MCF 10A (cell line): ENCODE measurements around the gene DPP6. TPM values are rescaled to one million over a fixed set of nuclear protein-coding genes. Genes with fewer than 3 reads are reported as not detected.

Experiments used
- BruUV-seq: library from RNA; stranded (reverse); fragments of 400-500 nt; replicated peaks from 2 replicates; lab custom pipeline; 2021; lab: Mats Ljungman, UMichigan
- CTCF ChIA-PET: fragments of 300-600 bp; sonication (Branson Sonifier 250); formaldehyde crosslinking; extraction: SDS; loops from one replicate; lab custom pipeline; 2021; ENCODE audit warnings: antibody characterized with exemption, inconsistent platforms; lab: Yijun Ruan, JAX
- POLR2A ChIA-PET: fragments of 300-600, 350-650 bp; sonication (Branson Sonifier 250); formaldehyde crosslinking; extraction: SDS; loops from one replicate; lab custom pipeline; 2020; ENCODE audit warnings: antibody characterized with exemption, inconsistent platforms; lab: Yijun Ruan, JAX
- DNase-seq: peaks from one replicate; pipeline ENCODE4 v3.0.0-alpha.2; 2018; ENCODE audit not compliant: unreplicated experiment
- H3K27ac Mint-ChIP-seq: one replicate; pipeline ENCODE4 v1.8.0; 2022; ENCODE audit warnings: mild to moderate bottlenecking, low read depth, mixed read lengths; ENCODE audit not compliant: unreplicated experiment
- H3K27me3 Mint-ChIP-seq: one replicate; pipeline ENCODE4 v1.8.0; 2022; ENCODE audit warnings: mixed read lengths; ENCODE audit not compliant: insufficient read depth, unreplicated experiment
- H3K36me3 Mint-ChIP-seq: one replicate; pipeline ENCODE4 v1.8.0; 2022; ENCODE audit warnings: mild to moderate bottlenecking, moderate library complexity, mixed read lengths; ENCODE audit not compliant: insufficient read depth, unreplicated experiment
- H3K4me1 Mint-ChIP-seq: one replicate; pipeline ENCODE4 v1.8.0; 2022; ENCODE audit warnings: mixed read lengths; ENCODE audit not compliant: insufficient read depth, unreplicated experiment
- H3K4me3 Mint-ChIP-seq: one replicate; pipeline ENCODE4 v1.8.0; 2022; ENCODE audit warnings: mild to moderate bottlenecking, moderate library complexity, mixed read lengths; ENCODE audit not compliant: unreplicated experiment
- H3K9me3 Mint-ChIP-seq: one replicate; pipeline ENCODE4 v1.8.0; 2022; ENCODE audit warnings: mixed read lengths; ENCODE audit not compliant: unreplicated experiment
- CTCF ChIP-seq: fragments of 200-600 bp; IDR thresholded peaks from one replicate; pipeline ENCODE4 v1.8.0; 2022; ENCODE audit warnings: antibody characterized with exemption, mild to moderate bottlenecking; ENCODE audit not compliant: unreplicated experiment
- intact Hi-C: fragments of 100-400 bp; cut with micrococcal nuclease; formaldehyde crosslinking; loops from 2 replicates; pipeline ENCODE4 v1.14.1; 2022
- total RNA-seq: library from RNA; stranded (reverse); gene quantifications from 2 replicates; pipeline ENCODE4 v1.2.3, GENCODE V29; 2022

DPP6 gene
- total RNA-seq, 1 experiment from 2014 or later, result not detected

GRCh38 chr7:154863766-154864522 lies 811.7 kb downstream of the DPP6 start:
- ChIA-PET POLR2A (interaction anchor here (1.2 kb wide), 1 partner anchor 59 kb away, joined by 3 read pairs; no protein-coding TSS in a partner anchor), CTCF (interaction anchor here (0.6 to 1.5 kb wide), 2 partner anchors 50 to 84 kb away, joined by 3 to 7 read pairs; no protein-coding TSS in a partner anchor)
- BruUV-seq, result no TSS peak
- Mint-ChIP-seq H3K9me3 (no peaks in the 10 kb centered on the region), H3K27ac (no peak overlapping the region), H3K36me3 (no peaks in the 10 kb centered on the region), H3K27me3 (peaks cover 12% of the 10 kb centered on the region), H3K4me1 (no peaks in the 10 kb centered on the region), H3K4me3 (no peak overlapping the region)
- no peak for TF ChIP-seq CTCF
- no peak for DNase-seq
- intact Hi-C loops, result no loop called here

GRCh38 chr7:154864523-154864891 lies 812.3 kb downstream of the DPP6 start:
- CTCF ChIA-PET, result interaction anchor here (1.1 to 1.5 kb wide), 2 partner anchors 33 to 49 kb away, joined by 4 to 7 read pairs; no protein-coding TSS in a partner anchor
- peaks cover 12% of the 10 kb centered on the region for H3K27me3 Mint-ChIP-seq
- no peak overlapping the region for H3K27ac Mint-ChIP-seq
- BruUV-seq, result no TSS peak
- H3K4me1 Mint-ChIP-seq, result no peaks in the 10 kb centered on the region
- TF ChIP-seq CTCF, result no peak
- POLR2A ChIA-PET, result interaction anchor here (1.2 kb wide), 1 partner anchor 60 kb away, joined by 3 read pairs; no protein-coding TSS in a partner anchor
- no peaks in the 10 kb centered on the region for H3K36me3 Mint-ChIP-seq
- intact Hi-C loops, result no loop called here
- H3K9me3 Mint-ChIP-seq, result no peaks in the 10 kb centered on the region
- no peak for DNase-seq
- H3K4me3 Mint-ChIP-seq, result no peak overlapping the region

- POLR2A ChIA-PET, result interaction anchor here (0.6 to 0.9 kb wide), 2 partner anchors 20 to 45 kb away, joined by 3 read pairs; no protein-coding TSS in a partner anchor
- no peak for TF ChIP-seq CTCF
- intact Hi-C loops, result no loop called here
- CTCF ChIA-PET, result interaction anchor here (0.6 to 0.8 kb wide), 2 partner anchors 16 to 479 kb away, joined by 3 read pairs; no protein-coding TSS in a partner anchor
- no peaks in the 10 kb centered on the region for H3K36me3 Mint-ChIP-seq
- BruUV-seq, result no TSS peak
- no peaks in the 10 kb centered on the region for H3K4me1 Mint-ChIP-seq
- no peak overlapping the region for H3K4me3 Mint-ChIP-seq
- DNase-seq, result no peak
- H3K27ac Mint-ChIP-seq, result no peak overlapping the region
- peaks cover 12% of the 10 kb centered on the region for H3K27me3 Mint-ChIP-seq
- H3K9me3 Mint-ChIP-seq, result no peaks in the 10 kb centered on the region
Measured at GRCh38 chr7:154865984-154866685, 813.9 kb downstream of the DPP6 start.

- BruUV-seq, result no TSS peak
- Mint-ChIP-seq H3K27me3 (peaks cover 12% of the 10 kb centered on the region), H3K9me3 (no peaks in the 10 kb centered on the region), H3K4me3 (no peak overlapping the region), H3K36me3 (no peaks in the 10 kb centered on the region), H3K27ac (no peak overlapping the region), H3K4me1 (no peaks in the 10 kb centered on the region)
- intact Hi-C loops, result no loop called here
- no peak for TF ChIP-seq CTCF
- CTCF ChIA-PET, result no interaction called here
- no peak for DNase-seq
- POLR2A ChIA-PET, result interaction anchor here (0.9 kb wide), 1 partner anchor 21 kb away, joined by 3 read pairs; no protein-coding TSS in a partner anchor
Measured at GRCh38 chr7:154867068-154867467, 814.9 kb downstream of the DPP6 start.
